IPS-NIHi7 (cell line): ENCODE data around the gene MARCHF10.

Source experiments
- DNase-seq: peaks from one replicate; pipeline ENCODE4 v3.0.0; 2012; ENCODE audit warnings: mixed read lengths; ENCODE audit errors: extremely low spot score

MARCHF10 gene

DNA sequence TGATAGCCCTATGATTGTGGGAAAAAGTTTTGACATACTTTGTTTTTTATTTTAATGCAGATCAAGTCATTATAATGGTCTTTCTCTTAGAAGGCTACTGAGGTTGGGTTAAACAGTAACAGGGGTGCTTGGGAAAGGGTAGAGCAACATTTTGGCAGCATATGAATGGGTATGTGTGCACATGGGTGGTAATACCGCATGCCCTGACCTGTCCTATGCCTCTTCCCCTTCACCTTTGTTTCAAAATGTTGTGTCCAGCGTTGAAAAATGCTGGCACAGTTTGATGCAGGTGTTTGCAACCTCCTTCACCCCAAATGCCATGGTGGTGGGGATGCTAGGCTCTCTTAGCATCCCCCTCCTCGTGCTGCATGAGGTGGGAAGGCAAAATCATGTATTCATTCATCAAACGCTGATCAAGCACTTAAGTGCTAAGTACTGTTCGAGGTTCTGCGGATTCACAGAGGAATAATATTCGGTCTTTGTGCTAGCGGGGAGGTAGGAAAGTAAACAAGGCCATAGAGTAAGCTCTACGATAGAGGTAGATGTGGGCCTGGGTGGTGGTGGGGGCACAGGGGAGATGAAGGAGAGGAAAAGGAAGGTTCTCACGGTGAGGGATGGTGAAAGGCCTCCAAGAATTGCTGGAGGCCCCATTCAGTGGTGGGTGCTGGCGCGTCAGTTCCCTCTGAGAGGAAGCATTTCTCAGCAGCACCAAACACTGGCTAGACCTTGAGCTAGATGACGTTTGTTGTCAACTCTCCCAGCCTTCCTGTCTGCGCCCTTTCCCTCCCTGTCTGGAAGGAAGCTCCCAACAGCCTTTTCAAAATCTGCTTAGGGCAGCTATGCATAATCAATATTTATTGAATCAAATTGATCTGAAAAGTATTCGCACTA is 13.3 kb upstream of the MARCHF10 start:
- no peak for DNase-seq

DNA sequence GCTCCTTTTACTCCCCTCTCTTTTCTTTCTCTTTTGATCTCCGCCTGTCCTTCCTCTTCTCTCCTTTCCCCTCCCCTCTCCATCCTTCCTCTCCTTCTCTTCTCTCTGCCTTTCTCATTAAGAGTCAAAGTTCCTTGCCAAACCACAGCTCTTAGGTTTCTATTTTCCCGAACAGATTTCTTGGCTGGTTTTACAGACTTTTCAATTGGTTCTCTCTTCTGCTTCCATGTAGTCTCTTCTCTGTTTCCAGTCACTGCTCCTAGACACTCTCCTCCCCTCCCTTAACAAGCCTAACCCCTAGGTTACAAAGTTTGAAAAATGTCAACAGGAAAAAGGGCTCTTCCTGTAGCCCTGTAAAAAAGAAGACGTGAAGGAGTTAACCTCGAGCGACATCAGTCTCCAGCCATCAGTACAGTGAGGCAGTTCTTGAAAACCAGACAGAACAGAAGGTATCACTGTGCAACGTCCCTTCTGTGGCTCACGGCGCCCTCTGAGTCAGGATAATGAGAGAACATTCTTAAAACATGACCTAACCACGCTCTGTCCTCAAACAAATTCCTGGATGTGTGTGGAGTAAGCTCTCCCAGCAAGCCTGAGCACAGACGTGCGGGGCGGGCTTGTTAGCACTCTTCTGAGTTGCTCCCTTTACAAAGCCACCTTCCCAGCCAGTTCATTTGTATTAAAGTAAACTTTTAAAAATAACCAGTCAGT is 11.6 kb upstream of the MARCHF10 start:
- peak; percentile 66 for DNase-seq

DNA sequence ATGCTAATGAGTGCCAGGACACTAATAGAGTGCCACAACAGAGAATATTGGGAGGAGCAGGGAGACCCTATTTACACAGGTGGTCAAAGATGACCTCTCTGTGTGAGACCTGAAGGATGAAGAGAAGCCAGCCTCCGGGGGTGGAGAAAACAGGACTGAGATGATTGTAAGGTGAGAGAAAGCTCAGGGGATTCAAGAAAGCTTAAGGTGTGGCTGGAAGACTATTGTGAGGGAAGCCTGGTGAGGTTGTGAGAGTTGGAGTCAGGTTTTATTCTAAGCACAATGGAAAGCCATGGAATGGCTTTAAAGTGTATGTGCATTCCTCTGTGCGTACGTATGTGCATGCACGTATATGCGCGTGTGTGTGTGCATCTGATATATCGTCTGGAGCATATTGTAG is 10.4 kb upstream of the MARCHF10 start:
- DNase-seq, result no peak

DNA sequence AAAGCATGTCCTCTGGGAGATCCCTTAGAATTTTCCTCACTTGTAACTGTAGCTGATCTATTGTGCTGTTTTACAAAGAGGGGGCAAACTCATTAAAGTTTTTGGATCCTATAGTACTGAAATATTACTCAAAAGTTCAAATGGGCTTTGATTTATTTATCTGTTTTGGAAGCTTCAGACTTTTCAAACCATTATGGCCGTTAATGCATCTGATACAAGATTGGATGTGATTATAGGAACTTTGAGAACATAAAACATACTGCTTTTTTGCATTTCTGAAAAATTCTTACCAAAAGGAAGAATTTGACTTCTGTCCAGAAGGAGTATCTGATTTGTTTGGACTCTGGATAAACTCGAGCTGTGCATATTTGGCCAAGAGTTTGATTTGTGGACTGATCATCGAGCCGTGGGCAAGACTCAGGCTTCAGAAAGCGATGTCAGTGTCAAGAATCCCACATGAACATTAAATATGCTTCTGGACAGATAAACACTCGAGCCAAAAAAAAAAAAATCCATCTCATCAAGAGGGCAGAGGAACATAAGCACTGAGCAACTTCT is 8.2 kb upstream of the MARCHF10 start:
- DNase-seq, result no peak

DNA sequence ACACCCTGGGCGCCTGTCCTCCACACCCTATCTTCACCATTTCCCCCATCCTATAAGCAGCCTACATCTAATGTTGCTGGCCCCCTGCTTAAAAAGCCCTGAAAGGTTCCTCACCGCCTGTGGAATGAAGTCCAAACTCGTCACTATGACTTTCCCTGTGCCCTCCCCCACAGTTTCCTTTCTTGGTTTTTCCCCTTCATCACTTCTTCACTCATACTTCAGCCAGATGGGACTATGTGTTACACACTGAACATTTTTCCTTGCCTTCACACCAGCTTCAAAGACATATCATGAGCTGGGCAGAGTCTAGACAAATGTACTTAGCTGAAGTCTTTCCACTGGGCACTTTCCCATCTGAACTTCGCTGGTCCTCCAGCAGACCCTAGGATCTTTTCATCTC is 1.5 kb upstream of the MARCHF10 start:
- DNase-seq, result no peak

DNA sequence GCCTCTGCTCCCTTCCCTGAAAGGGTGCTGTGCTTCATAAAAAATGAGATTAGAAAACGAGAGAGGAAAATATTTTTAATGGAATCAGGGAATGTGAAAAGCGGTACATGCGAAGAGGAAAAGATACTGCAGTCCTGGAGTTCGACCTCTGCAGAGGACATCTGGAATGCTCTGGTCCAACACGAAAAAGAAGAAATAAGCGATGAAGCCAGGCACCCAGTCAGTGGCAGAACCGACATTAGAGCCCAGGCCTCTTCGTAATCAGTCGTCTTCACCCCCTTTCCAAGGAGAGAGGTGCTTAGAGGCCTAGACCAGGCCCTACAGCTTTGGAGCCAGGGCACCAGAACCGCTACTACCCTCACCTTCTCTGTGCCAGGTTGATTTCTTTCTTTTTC is 459 bp upstream of the MARCHF10 start:
- no peak for DNase-seq

DNA sequence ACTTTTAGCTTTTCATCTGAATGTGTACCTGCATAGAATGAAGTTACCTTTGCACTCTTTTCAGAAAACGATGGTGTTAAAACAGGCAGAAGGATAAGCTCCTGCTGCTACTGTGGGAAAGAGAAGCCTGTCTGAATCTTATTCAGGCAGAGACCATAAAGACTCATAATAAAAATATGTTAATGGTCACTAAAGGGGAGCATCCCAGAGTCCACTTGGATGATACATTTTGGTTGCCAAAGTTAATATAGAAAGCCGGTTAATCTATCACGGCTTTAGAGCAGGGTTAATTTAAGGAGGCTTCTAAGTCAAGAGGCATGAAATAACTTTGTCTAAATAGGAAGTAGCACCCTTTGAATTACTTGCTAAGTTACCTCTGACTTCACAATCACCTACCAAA is 2.9 kb downstream of the MARCHF10 start:
- no peak for DNase-seq

DNA sequence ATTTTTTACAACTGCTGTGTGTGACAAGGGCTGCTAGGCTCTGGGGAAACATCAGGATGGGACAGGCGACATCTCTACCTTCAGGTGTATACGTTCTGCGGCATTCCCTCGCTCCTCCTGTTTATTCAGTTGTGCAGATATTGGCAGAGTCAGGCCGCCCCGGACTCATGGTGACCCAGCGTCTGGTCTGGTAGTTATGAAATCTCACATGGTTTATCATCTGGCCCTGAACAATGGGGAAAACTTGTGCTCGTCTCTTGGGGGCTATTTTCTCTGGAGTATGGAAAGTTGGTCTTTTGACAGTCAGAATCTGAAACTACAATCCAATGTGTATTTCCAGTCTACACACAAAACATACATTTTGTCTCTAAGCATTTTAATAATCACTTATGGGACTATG is 3.3 kb downstream of the MARCHF10 start:
- DNase-seq, result no peak

DNA sequence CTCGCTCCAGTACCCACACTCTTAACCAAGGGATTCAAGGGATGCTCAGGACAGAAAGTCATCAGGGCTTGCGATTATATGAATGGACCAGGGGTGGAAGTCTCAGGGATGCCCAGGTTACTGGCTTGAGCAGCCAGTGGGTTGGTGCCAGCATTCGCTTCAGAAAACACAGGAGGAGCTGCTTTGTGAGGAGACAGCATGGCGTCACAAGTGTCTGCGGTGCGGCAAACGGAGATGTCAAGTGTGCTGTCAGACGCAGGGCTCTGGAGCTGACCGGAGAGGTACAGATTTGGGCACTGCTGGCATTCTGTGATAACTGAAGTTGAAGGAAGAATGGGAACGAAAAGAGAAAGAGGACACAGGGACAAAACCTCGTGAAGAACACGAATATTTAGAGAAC is 4.1 kb downstream of the MARCHF10 start:
- DNase-seq, result no peak

DNA sequence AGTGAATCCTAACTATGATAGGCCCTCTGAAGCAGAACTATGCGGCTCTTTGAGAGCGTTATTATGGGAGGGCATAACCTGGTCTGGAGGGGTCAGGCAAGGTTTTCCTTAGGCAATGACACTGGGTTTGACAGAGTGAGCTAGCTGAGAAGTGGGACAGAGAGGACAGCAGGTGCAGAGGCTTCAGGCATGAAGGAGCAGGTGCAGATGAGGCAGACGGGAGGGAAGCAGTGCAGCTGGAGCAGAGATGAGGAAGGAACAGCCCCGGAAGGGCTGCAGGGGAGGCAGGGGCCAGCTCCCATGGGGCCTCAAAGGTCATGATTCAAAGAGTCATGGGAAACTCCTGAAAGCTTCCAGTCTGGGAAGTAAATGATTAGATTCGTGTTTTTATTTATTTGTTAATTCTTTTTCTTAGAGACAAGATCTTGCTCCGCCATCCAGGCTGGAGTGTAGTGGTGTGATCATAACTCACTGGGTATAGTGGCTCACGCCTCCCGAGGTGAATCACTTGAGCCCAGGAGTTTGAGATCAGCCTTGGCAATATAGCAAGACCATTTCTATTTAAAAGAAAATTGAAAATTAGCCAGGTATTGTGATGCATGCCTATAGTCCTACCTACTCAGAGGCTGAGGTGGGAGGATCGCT is 5.4 kb downstream of the MARCHF10 start:
- no peak for DNase-seq

DNA sequence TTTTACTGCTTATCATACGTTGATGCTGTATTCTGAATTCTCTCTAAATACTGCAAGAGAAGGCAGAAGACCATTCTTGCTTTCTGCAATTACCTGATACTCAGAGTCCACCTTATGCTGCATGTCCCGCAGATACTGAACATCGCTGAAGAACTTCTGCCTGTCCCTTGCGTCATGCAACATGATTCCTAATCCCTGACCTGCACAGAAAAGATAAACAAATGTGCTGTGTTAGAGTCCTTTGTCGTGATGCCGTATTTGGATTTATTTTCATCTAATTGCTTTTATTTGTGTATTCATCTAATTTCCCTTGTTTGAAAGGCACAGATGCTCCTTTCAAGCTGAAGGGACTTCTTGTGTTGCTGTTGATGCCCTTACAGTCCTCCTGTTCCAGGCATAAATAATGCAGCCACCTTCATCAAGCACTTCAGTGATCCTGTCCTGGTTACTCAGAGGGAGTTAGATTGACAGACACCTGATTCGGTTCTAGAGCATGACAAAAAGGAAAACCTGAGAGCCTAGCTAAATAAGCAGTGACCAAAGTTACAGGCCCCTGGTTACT is 6.5 kb downstream of the MARCHF10 start:
- DNase-seq, result no peak

DNA sequence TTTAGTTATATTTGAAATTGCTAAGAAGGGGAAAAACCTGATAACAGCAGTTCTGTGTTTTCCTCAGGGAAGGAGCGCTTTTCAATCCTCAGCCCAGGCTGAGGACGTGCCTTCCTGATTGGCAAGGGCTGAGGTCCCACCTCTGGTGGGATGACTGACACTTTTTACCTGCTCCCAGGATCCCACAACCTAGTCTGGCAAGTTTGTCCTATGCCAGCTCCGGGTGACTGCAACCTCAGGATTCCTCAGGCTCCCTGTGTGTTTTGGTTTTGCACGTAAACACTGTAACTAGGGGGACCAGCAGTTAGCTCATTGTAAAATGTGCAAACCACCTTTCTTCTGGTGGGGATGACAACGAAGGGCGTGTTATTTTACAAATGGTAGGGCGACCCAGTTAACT is 7.5 kb downstream of the MARCHF10 start:
- peak; percentile 53 for DNase-seq

DNA sequence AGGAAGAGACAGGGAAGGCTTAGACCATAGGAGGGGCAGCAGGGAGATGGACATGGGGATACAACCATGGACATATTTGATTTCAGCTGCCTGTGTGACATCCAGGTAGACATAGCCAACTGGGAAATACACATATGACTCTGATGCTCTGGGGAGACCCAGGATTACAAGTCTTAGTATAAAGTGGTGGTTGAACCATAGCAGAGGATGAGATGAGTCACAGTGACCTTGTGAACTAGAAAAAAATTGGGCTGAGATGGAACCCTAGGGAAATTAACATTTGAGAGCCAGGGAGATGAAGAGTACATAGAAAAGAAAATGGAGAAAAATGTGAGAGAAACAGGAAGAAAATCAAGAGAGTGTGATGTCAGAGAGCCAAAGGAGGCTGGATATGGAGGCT is 10.2 kb downstream of the MARCHF10 start:
- no peak for DNase-seq

DNA sequence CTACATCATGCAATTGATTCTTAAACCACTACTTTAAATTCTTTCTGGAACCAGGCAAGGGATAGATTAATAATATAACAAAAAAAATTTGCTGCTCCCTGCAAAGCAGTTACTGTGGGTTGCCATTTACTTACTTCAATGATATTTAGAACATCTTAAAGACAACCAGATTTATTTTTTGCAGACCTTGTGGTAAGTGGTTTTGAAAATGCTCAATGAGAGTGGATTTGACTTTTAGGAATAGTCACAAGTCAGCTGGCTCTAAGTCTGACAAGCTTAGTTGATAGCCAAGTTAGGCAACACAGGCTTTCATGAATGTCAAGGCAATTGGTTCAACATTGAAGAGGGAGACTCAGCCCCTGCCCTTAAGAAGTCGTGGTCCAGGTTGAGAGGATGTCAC is 11.8 kb downstream of the MARCHF10 start:
- no peak for DNase-seq

DNA sequence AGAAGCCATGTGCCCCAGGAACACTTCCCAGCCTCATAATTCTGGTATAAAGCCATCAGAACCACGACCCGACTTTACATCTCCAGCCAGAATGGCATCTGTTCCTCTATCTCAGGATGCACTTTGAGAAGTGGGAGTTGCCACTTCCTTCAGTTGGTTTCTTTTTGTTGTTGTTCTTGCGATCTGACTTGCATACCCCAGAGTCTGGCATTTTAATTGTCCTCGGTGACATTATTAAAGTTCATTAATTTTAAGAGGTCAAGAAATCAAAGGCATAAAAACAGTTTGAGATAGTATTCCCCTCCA is 13.5 kb downstream of the MARCHF10 start:
- DNase-seq, result no peak

DNA sequence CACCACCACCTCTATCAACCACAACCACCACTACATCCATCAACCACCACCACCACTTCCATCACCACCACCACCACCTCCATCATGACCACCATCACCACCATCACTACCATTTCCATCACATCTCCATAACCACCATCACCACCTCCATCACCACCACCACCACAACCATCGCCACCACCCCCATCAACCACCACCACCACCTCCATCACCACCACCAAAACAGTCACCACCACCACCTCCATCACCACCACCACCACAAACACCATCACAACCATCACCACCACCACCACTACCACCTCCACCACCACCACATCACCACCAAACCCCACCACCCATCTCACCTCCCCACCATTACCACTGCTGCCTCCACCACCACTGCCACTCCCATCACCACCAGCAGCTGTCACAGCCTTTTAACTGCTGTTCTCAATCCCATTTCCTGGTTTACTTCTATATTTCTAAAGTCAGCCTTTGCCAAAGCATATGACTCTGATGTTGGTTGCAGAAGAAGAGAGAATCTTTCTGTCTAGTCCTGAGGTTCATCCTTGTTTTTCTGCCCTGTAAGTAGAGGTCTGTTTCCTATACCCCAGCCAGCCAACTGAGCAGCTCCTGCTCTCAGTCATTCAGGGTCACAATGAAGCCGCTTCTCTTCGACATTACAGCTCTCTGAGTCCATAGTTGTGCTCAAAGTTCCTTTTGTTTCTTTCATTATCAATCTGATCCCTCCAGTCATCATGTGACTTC is 14.0 kb downstream of the MARCHF10 start:
- DNase-seq, result no peak

DNA sequence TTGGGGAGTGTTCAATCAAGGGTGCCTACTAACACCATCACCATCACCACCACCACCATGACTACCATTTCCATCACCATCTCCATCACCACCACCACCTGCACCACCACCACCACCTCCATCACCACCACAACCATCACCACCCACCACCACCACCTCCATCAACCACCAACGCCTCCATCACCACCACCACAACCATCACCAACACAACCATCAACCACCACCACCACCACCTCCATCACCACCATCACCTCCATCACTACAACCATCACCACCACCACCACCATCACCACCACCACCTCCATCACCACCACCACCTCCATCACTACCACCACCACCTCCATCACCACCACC is 15.7 kb downstream of the MARCHF10 start:
- DNase-seq, result no peak

DNA sequence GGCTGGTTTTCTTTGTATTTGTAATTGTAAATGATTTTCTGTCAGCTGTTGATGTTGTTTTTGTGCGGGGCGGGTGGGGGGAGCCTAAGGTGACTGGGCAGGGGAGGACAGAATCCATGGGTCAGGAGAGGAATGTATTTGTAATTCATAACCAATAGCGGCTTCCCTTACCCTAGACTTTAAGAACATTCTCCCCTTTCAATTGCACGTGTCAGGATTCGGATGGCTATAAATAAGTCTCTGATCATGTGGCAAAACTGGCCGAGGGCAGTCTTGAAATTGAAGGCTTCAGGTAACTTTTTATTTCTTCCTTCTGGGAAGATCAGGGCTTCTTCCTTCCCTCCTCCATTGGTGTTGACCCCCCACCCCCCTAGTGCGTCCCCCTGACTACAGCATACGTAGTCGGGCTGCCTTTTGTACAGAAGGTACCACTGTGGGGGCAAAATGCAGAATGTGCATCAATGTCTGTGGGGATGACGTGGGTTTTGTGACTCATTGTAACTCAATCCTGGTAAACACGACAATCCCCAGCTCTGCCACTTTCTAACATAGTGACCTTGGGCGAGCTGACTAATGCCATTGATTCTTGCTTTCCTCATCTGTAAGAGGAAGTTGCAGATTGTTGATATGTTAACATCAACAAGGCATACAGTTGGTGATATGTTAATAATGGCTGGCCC is 16.2 kb downstream of the MARCHF10 start:
- DNase-seq, result no peak

DNA sequence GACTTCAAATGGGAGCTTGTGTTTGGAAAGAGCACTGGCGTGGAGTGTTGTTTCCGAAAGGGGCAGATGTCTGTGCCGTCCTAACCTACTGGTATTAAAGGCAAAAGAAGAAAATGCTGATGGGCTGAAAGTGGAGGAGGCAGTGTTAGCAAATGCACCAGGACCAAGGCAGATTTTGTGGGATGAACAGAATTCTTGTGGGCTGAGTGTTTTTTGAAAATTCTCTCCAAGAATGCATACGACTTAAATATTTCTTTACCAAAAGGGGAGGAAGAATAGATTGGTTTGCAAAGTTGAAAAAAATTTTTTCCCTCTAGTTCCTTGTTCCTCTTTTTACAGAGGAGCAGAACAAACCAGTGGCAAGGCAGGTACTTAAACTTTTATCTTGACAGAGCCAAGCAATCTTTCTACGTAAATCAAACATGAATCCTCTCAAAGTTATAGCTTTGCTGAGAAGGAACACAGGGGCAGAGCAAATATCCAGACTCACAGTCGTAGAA is 16.8 kb downstream of the MARCHF10 start:
- no peak for DNase-seq

DNA sequence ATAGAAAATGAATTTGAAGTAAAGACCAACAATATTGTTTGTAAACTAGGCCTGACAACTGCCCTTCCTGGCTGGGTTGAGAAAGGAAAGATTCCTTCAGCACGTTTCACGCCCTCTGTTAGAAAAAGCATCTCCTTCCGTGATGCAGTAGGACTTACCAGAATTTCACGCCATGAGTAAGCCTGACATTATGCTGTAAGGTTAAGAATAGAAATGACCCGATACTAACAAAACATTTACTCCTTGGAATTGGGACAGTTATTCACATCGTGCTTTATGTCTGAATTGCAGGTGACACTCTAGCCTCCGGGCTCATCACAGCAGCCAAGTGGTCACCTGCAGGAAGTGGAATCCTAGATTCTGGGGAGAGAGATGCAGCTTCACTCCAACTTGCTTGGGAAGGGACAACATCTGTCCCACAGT is 17.5 kb downstream of the MARCHF10 start:
- DNase-seq, result no peak

DNA sequence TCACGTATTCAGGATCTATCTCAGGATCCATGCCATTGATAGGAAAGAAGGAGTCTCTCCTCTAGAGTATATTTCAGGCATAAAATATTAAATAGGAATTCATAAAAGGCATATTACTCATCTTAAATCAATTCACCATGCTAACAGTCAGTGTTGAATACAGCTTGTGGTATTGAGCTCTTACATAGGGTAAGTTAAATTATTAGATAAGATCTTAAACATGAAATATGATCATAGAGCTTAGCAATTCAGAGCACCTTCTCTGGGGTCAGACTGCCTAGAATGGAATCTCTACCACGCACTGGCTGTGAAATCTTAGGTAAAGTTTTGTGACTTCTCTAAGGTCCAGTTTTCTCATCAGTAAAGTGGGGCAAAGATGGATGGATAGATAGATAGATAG is 20.7 kb downstream of the MARCHF10 start:
- no peak for DNase-seq
